ENCODE results near the gene DSC2.

DSC2 gene

DNA sequence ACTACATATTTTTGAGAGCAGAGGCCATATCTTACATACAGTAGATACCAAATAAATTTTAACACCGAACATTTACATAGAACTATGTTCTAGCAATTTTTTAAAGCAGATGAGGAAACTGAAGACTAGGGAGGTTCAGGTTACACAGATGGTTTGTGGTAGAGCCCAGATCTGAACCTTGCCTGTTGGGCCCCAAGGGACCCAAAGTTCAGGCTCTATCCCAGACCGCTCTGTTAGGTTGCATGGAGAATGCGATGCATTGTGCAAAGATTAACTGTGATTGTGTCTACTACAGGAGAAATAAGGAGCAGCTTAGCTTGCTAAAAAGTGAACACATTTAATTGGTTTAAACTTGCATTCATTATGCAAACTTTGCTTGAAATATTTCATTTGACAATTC lies 43.3 kb downstream of the DSC2 start:
- no peak for DNase-seq (ENCODE audit: low read depth)
- H3K4me3 ChIP-seq (replicated peaks; ENCODE audit: low read depth, low read length) = no peak overlapping the region
- TF ChIP-seq, protein P1, sequence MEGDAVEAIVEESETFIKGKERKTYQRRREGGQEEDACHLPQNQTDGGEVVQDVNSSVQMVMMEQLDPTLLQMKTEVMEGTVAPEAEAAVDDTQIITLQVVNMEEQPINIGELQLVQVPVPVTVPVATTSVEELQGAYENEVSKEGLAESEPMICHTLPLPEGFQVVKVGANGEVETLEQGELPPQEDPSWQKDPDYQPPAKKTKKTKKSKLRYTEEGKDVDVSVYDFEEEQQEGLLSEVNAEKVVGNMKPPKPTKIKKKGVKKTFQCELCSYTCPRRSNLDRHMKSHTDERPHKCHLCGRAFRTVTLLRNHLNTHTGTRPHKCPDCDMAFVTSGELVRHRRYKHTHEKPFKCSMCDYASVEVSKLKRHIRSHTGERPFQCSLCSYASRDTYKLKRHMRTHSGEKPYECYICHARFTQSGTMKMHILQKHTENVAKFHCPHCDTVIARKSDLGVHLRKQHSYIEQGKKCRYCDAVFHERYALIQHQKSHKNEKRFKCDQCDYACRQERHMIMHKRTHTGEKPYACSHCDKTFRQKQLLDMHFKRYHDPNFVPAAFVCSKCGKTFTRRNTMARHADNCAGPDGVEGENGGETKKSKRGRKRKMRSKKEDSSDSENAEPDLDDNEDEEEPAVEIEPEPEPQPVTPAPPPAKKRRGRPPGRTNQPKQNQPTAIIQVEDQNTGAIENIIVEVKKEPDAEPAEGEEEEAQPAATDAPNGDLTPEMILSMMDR (IDR thresholded peaks at IDR 0.05; ENCODE audit: low read length, missing control alignments) = no peak

DNA sequence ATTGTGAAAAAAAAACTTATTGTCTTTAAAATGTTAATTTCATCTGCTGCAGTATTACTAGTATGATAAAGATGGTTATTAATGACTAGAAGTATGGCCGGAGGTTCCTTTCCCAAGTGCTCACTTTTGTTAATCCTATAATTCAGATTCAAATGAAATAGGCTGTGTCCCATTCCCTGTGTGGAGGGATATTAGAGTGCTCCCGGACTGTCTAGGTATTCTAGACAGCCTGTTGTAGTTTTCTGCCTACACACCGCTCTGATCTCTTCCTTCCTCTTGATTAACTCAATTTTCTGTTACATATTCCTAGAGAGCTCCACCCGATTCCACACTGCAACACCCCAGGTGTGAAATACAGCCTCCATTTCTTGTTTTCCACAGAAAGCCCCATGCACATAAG lies 44.3 kb downstream of the DSC2 start:
- DNase-seq (ENCODE audit: low read depth) = no peak
- TF ChIP-seq, protein P1 (IDR thresholded peaks at IDR 0.05; ENCODE audit: low read length, missing control alignments) = no peak
- H3K4me3 ChIP-seq (replicated peaks; ENCODE audit: low read depth, low read length) = no peak overlapping the region

DNA sequence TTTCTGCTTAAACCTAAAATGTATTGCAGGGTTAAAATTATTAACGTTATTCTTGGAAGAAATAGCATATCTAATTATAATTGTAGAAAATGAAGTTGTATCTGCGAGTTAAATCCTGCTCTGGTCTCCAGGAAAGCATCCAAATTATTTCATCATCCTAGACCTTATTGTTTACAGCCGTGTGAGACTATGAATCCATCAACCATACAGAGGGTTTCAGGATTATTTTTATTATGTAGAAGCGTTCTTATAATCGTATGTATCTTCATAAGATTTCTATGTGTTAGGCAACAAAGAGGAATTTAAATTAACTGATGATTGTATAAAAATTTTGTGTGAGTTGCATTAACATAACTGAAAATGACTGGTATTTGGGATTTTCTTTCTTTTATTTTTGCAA lies 45.2 kb downstream of the DSC2 start:
- TF ChIP-seq, protein P1 (IDR thresholded peaks at IDR 0.05; ENCODE audit: low read length, missing control alignments) = no peak
- H3K4me3 ChIP-seq (replicated peaks; ENCODE audit: low read depth, low read length) = no peak overlapping the region
- DNase-seq (ENCODE audit: low read depth) = peak; percentile 59

DNA sequence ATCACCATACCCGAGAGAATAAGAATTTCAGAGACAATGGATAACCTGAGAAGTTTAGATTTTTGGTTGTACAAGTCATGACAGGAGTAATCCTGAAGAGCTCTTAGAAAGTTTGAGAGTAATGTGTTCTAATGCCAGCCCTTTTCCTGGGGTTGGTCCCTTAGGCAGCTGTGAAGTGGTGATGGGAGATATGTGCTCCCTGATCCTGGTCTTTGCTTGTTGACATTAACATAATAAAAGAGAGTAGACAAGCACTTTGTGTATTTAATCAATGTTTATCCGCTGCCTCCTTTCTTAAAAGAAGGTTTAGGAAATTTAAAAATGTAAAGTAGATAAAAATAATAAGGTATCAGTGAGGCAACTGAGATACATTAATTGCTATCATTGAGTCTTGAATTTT lies 45.9 kb downstream of the DSC2 start:
- no peak for DNase-seq (ENCODE audit: low read depth)
- TF ChIP-seq, protein P1 (IDR thresholded peaks at IDR 0.05; ENCODE audit: low read length, missing control alignments) = no peak
- no peak overlapping the region for H3K4me3 ChIP-seq (replicated peaks; ENCODE audit: low read depth, low read length)

DNA sequence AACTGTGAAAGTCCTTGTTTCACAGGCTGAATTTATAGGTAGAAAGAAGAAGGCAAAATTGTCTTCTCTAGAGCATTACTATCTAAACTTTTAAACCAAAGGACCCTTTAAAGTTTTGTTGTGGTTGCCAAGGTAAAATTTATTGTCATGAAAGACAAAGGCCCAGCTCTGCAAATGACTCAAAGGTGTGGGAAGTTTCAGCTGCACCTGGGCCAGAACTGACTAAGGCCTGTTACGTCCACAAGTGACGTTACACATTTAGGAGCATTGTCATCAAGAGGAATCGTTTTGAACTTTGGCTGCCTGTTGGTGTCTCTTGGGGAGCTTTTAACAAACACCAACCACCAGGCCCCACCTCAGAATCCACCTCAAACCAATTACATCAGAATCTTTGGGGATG lies 51.6 kb downstream of the DSC2 start:
- H3K4me3 ChIP-seq (replicated peaks; ENCODE audit: low read depth, low read length) = no peak overlapping the region
- DNase-seq (ENCODE audit: low read depth) = no peak
- TF ChIP-seq, protein P1 (IDR thresholded peaks at IDR 0.05; ENCODE audit: low read length, missing control alignments) = no peak

DNA sequence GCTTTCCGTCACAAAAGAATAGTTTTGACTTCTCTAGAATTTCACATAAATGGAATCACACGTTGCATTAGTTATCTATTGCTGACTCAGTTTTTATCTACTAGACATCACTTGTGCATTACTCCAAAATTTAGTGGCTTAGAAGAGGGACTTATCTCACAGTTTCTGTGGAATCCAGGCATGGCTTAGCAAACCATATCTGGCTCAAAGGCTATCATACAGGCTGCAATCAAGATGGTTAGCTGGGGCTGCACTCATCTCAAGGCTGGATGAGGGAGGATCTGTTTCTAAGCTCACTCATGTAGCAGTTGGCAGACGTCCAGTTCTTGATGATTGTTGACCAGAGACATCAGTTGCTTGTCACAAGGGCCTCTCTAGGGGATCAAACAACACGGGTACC lies 53.0 kb downstream of the DSC2 start:
- TF ChIP-seq, protein P1 (IDR thresholded peaks at IDR 0.05; ENCODE audit: low read length, missing control alignments) = no peak
- no peak overlapping the region for H3K4me3 ChIP-seq (replicated peaks; ENCODE audit: low read depth, low read length)
- peak; percentile 33 for DNase-seq (ENCODE audit: low read depth)

DNA sequence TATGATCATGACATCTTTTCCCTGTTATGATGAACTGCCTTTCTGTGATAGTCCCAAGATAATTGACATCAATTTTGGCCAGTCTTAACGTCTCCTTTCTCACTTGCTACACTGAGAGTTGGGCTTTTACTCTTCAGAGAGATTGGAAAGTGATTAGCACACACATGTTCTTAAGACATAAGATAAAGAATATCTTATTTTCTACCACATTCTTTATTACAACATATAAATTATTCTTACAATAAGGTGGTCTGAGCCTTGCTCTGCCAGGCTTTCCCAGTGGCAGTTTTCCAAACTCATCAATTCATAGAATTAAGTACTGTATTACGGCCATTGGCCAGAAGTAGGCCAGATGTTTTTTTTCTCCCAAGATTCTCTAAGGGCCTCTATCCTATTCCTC lies 54.0 kb downstream of the DSC2 start:
- DNase-seq (ENCODE audit: low read depth) = no peak
- TF ChIP-seq, protein P1 (IDR thresholded peaks at IDR 0.05; ENCODE audit: low read length, missing control alignments) = no peak
- H3K4me3 ChIP-seq (replicated peaks; ENCODE audit: low read depth, low read length) = no peak overlapping the region

All from fibroblast of pulmonary artery (primary cell).